Measurements from ENCODE around the gene BCL11B. TPM values are rescaled to one million over a fixed set of nuclear protein-coding genes. Genes with fewer than 3 reads are reported as not detected.

BCL11B gene
- total RNA-seq, 4 donors from 2014 or later, result 39.1 to 74.3 (median 51.7) TPM

GRCh38 chr14:99202516-99202915 is 69.5 kb downstream of the BCL11B start:
- no peak for TF ChIP-seq POLR2A (IDR thresholded peaks at IDR 0.05)
- TF ChIP-seq, protein P1, sequence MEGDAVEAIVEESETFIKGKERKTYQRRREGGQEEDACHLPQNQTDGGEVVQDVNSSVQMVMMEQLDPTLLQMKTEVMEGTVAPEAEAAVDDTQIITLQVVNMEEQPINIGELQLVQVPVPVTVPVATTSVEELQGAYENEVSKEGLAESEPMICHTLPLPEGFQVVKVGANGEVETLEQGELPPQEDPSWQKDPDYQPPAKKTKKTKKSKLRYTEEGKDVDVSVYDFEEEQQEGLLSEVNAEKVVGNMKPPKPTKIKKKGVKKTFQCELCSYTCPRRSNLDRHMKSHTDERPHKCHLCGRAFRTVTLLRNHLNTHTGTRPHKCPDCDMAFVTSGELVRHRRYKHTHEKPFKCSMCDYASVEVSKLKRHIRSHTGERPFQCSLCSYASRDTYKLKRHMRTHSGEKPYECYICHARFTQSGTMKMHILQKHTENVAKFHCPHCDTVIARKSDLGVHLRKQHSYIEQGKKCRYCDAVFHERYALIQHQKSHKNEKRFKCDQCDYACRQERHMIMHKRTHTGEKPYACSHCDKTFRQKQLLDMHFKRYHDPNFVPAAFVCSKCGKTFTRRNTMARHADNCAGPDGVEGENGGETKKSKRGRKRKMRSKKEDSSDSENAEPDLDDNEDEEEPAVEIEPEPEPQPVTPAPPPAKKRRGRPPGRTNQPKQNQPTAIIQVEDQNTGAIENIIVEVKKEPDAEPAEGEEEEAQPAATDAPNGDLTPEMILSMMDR (IDR thresholded peaks at IDR 0.05), result no peak
- DNase-seq (ENCODE audit: low spot score in 2 of 2), result no peak
- 75 to 80% methylated on average over 8 of the region's 8 CpGs for WGBS, 2 donors
- intact Hi-C loops (cut with DNase I; ENCODE audit: low total_unique reads), result no loop called here
- H3K4me3 ChIP-seq (ENCODE audit: low read depth, poor library complexity, severe bottlenecking), result no peak overlapping the region

DNA sequence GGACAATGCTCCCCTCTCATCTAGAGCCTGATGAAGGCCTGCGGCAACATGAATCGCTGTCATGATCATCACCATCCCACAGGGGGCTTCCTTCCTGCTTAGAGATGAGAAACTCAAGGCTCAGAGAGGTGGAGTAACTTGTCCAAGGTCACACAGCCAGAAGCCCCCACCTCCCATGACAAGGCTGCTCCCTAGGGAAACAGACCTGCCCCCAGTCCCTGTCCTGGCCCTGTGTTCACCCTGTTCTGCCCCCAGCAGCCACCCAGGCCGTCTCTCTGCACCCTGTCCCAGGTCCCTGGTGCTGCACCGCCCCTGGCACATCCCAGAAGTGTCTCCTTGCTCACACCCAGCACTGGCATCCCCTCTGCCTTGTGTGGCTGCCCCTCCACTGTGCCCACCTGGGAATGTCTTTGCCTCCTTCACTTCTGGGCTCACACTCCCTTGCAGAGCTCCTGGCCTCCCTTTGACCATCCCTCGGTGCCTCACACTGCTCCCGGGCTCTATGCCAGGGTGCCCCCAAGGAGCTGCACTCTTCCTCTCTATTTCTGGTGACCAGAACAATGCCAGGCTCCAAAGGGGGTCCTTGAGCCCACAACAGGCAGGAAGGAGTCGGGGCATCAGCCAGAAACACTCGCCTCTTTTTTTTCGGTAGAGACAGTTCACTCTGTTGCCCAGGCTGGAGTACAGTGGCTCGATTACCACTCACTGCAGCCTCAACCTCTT is 70.5 kb downstream of the BCL11B start:
- no peak for DNase-seq (ENCODE audit: low spot score in 2 of 2)
- intact Hi-C loops (cut with DNase I; ENCODE audit: low total_unique reads), result no loop called here
- H3K4me3 ChIP-seq (ENCODE audit: low read depth, poor library complexity, severe bottlenecking), result no peak overlapping the region
- 76% methylated on average over 10 of the region's 10 CpGs for WGBS, 2 donors
- TF ChIP-seq, protein P1 (IDR thresholded peaks at IDR 0.05), result no peak
- no peak for TF ChIP-seq POLR2A (IDR thresholded peaks at IDR 0.05)

DNA sequence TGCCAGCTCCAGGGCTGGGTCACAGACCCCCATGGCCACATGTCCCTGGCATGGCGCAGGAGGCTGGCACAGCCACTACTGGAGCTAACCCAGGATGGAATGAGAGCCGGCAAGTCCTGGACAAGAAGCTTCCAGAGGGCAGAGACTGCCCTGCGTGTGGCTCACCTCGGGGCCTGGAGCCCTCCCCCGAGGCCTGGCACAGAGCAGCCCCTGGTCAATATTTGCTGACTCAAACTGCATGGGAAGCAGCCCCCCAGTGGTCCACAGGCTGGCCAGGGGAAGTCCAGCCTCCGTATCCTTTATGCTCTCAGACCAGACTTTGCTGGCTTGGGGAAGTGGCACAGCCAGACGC is 71.4 kb downstream of the BCL11B start:
- no peak overlapping the region for H3K4me3 ChIP-seq (ENCODE audit: low read depth, poor library complexity, severe bottlenecking)
- 74 to 75% methylated on average over 2 to 7 of the region's 7 CpGs for WGBS, 2 donors
- DNase-seq (ENCODE audit: low spot score in 2 of 2), result no peak
- intact Hi-C loops (cut with DNase I; ENCODE audit: low total_unique reads), result no loop called here
- TF ChIP-seq, protein P1 (IDR thresholded peaks at IDR 0.05), result no peak
- TF ChIP-seq POLR2A (IDR thresholded peaks at IDR 0.05), result no peak

- WGBS, 2 donors, result 56 to 66% methylated on average over 12 to 16 of the region's 16 CpGs
- no peak overlapping the region for H3K4me3 ChIP-seq (ENCODE audit: low read depth, poor library complexity, severe bottlenecking)
- intact Hi-C loops (cut with DNase I; ENCODE audit: low total_unique reads), result no loop called here
- DNase-seq (ENCODE audit: low spot score in 2 of 2), result no peak
- no peak for TF ChIP-seq POLR2A (IDR thresholded peaks at IDR 0.05)
- TF ChIP-seq, protein P1 (IDR thresholded peaks at IDR 0.05), result no peak
Observed at GRCh38 chr14:99199846-99200653, 71.9 kb downstream of the BCL11B start.

GRCh38 chr14:99198746-99199502 is 73.1 kb downstream of the BCL11B start:
- intact Hi-C loops (cut with DNase I; ENCODE audit: low total_unique reads), result no loop called here
- WGBS, 2 donors, result 88 to 91% methylated on average over 24 of the region's 24 CpGs
- no peak for TF ChIP-seq POLR2A (IDR thresholded peaks at IDR 0.05)
- TF ChIP-seq, protein P1 (IDR thresholded peaks at IDR 0.05), result no peak

More at GRCh38 chr14:99198746-99199502, 73.1 kb downstream of the BCL11B start:
- H3K4me3 ChIP-seq (ENCODE audit: low read depth, poor library complexity, severe bottlenecking), result no peak overlapping the region
- no peak for DNase-seq (ENCODE audit: low spot score in 2 of 2)
